GM18517 (cell line): ENCODE data around the gene ART1.
"Not testable (repeated sequence)": the region's sequence is repeated elsewhere in the genome, so short reads cannot be mapped to it uniquely, and the experiment has no call there.

ENCODE experiments used
- ATAC-seq: cut with Tn5 transposase; IDR thresholded peaks from one replicate; pipeline ENCODE4 v1.9.1; 2021; ENCODE audit warnings: mild to moderate bottlenecking, moderate library complexity; ENCODE audit not compliant: unreplicated experiment

ART1 gene

GRCh38 chr11:3631331-3631730, 13.6 kb upstream of the ART1 start:
- no peak for ATAC-seq

- ATAC-seq = no peak
Observed at GRCh38 chr11:3632070-3632660, 12.8 kb upstream of the ART1 start.

DNA sequence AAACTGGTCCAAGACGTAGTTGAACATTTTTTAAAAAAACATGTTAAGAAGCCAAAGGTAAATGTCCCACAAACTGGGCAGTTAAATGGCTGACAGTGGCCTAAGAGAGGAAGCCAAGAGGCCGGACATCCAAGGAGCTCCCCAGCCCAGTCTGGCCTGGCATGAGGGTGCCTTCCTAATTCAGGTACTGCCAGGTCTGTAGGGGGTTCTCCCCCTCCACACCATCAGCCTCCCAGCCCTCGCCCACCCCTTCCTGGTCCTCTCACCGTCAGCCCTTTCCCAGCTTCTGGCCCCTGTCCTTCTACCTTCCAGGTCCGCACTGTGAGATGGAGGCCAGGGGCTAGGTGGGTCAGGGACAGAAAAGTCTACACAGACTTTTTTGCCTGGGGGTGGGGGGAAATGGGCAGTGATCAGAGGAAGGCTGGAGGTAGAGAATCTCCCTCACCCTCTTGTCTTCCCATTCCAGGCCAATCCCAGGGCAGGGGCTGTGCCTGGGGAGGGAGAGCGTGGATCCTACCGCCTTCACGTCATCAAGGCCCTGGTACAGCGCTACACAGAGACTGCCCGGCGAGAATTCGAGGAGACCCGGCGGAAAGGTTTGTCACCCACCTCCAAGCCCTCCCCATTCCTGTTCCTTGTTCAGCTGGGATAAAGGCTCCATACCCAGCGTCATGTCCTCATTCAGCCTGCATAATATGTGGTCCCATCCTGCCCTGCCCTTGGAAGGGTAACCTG, 9.1 kb upstream of the ART1 start:
- no peak for ATAC-seq

GRCh38 chr11:3637201-3637600, 7.7 kb upstream of the ART1 start:
- no peak for ATAC-seq

GRCh38 chr11:3638513-3638912, 6.4 kb upstream of the ART1 start:
- no peak for ATAC-seq

DNA sequence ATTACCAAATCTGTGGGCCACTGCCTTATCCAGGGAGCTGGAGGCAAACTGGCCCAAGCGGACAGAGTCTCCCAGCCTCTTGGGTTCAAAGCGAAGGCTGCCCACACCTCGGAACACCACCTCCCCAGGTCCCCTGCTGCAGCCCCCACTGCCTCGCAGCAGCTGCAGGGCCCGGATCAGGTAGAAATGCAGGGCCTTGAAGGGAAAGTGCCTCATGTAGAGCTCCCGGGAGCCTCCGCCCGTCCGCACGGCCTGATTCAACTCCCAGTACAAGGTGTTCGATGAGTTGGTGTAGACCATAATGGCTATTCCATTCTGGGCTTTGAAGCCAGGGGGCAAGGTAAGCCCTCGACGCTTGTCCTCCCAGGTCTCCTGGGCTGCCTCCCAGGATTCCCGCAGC, 5.1 kb upstream of the ART1 start:
- ATAC-seq = no peak

DNA sequence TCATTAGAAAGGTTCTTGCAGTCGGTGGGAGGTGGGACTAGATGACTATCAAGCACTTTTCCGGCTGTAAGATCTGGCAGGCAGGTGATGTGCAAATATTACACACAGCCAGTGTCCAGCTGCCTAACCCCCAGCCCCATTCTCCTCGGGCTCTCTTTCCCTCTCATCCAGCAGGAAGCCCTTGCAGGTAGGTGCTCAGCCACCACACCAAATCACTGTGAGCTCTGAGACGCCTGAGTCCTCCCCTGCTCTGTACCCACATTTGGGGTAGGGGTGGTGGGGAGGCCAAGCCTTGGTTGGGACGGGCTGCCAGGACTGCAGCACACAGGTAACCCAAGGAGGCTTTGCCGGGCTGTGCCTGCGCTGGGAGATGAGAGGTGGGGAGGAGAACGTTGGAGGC, 3.7 kb upstream of the ART1 start:
- no peak for ATAC-seq

GRCh38 chr11:3641701-3642070, 3.2 kb upstream of the ART1 start, which contains the start of gene ART5:
Gene ART5, minus strand, starts transcription at chr11:3641992. Its CDS starts 130 bp downstream, at chr11:3641862.
- no peak for ATAC-seq

DNA sequence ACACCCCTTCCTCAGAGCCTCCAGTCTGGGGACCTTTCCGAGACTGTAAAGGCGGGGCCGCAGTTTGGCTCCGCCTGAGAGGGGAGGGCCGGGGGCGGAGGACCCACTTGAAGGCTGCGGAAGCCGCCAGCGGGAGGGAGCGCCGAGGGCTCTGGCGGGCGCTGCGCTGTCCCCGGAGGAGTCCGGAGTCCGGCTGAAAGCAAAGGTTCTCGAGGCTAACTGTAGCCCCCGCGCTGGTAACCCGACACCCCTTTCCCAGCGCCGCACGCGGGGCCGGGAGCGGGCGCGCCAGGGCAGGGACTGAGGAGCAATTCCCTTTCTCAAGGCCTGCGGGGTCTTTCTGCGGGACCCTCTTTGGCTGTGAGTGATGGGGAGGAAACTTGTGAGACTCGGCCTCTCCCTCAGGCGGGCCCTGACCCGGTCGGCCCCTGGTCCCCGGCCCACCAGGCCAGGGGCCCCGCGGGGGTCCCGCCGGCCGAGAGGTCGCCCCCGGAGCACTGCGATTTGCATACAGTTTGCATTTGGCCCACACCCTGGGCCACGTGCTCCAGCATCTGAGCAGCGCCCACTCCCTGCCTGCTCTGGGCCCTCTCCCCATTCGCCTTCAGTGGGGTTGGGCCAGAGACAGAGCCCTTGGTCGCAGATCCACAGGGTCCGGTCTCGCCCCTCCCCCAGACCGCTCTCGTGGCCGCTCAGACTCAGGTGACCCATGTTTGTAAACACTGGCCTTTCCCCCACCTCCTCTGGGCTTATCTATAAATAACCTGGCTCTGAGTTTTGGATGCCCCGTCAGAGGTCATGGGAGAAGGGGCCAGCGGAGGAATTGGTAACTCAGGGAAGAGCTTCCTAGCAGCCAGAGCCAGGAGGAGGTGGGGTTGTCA, 2.6 kb upstream of the ART1 start:
- no peak for ATAC-seq

DNA sequence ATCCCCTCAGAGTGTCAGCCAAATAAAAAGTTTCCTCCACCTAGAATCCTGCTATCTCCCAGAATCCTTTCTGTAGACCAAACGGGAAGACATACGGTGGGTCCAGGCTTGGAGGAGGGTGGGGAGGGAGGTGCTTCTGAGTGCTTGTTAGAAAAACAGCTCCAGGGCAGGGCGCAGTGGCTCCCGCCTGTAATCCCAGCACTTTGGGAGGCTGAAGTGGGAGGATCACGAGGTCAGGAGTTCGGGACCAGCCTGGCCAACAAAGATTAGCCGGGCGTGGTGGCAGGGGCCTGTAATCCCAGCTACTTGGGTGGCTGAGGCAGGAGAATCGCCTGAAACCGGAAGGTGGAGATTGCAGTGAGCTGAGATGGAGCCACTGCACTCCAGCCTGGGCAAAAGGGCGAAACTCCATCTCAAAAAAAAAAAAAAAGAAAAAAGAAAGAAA, 1.8 kb upstream of the ART1 start:
- ATAC-seq = not testable (repeated sequence)

DNA sequence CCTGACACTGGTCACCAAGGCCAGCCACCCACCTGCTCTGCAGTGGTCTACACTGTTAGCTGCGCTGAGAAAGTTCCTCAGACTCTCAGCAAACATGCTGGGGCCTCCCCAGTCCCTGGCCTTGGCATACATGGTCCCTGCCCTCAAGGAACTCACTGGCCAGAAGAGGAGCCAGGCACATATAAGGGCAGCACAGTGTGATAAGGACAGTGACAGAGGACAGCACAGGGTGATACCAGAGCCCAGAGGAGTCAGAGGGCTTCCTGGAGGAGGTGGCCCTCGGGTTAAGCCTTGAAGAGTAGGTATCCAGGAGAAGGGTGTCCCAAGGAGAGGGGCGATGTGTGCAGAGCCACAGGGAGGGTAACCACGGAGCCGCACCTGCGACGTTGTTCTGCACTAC, 624 bp downstream of the ART1 start:
- no peak for ATAC-seq

DNA sequence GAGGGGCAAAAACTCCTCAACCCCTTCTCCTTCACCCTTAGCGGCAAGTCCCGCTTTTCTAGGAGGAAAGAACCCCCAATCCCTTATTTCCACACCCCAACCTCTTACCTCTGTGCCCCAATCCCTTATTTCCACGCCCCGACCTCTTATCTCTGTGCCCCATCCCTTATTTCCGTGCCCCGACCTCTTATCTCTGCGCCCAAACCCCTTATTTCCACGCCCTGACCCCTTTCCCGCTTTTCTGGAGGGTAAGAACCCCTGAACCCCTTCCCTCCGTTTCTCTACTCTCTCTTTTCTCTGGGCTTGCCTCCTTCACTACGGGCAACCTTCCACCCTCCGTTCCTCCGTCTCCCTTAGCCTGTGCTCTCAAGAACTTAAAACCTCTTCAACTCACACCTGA, 3.9 kb downstream of the ART1 start:
- not testable (repeated sequence) for ATAC-seq

DNA sequence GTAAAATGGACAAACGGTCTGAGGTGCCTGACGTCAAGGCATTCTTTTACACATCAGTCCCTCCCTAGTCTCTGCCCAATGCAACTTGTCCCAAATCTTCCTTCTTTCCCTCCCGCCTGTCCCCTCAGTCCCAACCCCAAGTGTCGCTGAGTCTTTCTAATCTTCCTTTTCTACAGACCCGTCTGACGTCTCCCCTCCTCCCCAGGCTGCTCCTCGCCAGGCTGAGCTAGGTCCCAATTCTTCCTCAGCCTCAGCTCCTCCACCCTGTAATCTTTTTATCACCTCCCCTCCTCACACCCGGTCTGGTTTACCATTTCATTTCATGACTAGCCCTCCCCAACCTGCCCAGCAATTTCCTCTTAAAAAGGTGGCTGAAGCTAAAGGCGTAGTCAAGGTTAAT, 4.4 kb downstream of the ART1 start:
- not testable (repeated sequence) for ATAC-seq

GRCh38 chr11:3652514-3652913, 7.6 kb downstream of the ART1 start:
- not testable (repeated sequence) for ATAC-seq

DNA sequence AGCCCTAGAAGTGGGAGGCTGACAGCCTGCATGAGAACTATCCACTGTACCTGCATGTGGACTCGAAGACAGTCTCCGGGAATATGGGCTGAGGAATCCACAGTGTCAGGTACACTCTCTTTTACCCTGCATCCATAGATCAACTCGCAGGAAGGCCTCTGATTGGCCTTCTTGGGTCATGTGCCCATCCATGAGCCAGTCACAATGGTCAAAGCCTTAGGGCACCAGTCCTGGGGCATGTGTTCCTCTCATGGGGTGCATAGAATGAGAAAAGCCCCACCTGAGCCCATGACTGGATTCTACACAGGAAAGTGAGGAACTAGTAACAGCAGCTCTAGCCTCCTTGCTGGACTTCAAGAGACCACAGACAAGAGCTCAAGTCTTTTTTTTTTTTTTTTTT, 10.6 kb downstream of the ART1 start:
- no peak for ATAC-seq

- not testable (repeated sequence) for ATAC-seq
Observed at GRCh38 chr11:3657331-3657730, 12.4 kb downstream of the ART1 start.

DNA sequence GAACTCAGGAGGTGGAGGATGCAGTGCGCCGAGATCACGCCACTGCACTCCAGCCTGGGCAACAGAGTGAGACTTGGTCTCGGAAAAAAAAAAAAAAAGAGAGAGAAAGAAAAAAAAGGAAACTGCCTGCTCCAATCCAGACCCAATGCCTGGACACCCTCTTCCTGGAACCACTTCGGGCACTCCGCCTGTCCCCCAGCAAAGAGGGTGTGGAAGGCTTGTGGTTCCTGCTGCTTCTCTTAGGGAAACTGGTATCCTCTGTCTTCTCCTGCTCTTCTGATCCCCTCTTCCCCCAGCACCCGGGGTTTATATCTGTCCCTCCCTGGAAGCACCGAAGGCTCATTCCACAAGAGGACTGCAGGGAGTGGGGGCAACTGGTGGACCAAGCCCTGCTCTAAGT, 13.3 kb downstream of the ART1 start:
- no peak for ATAC-seq

GRCh38 chr11:3659595-3660515, 14.9 kb downstream of the ART1 start:
- ATAC-seq = no peak

DNA sequence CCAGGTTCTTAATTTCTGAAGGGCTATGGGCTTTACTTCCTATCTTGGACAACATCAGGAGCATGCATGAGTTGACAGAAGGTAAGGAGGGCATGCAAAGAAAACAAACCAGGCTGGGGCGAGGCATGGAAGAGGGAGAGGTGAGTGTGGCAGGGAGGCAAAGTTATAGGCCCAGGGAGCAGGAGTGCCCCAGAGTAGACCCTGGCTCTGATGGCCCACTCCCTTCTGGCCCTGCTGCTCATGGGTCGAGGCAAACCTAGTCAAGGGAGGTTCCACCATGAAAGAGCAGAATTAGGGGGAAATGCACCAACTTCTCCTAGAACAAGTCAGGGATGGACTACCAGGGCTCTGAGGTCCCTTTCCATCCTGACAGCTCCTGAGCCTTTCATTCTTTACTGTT, 16.0 kb downstream of the ART1 start:
- ATAC-seq = no peak

DNA sequence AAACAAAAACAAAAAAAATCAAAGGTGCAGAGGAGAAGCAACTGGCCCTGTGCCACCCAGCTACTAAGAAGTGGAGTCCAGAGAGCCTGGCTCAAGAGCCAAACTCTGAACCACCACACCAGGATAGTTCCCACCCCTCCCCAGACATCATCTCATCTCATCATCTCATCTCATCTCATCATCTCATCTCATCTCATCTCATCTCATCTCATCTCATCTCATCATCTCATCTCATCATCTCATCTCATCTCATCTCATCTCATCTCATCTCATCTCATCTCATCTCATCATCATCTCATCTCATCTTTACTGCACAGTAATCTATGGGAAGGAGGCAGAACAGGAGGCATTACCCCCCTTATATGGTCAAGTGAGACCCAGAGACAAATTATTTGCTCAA, 17.9 kb downstream of the ART1 start:
- no peak for ATAC-seq
